GM04503 (cell line): ENCODE results near the gene NLRP13.

Experiments
- DNase-seq: peaks from one replicate; pipeline ENCODE4 v3.0.0-alpha.2; 2012; ENCODE audit warnings: low read depth

Gene NLRP13

GRCh38 chr19:55901369-55902079, 30.6 kb downstream of the NLRP13 start:
- no peak for DNase-seq

GRCh38 chr19:55898911-55899310, 33.2 kb downstream of the NLRP13 start:
- DNase-seq = no peak

- DNase-seq = no peak
Measured at GRCh38 chr19:55882626-55883025, 49.5 kb downstream of the NLRP13 start.

- DNase-seq = no peak
Measured at GRCh38 chr19:55877211-55877610, 54.9 kb downstream of the NLRP13 start.

- DNase-seq = no peak
Measured at GRCh38 chr19:55870736-55871135, 61.4 kb downstream of the NLRP13 start.

GRCh38 chr19:55867101-55867500, 65.0 kb downstream of the NLRP13 start:
- no peak for DNase-seq

- no peak for DNase-seq
Measured at GRCh38 chr19:55866521-55866920, 65.6 kb downstream of the NLRP13 start.

- DNase-seq = no peak
Measured at GRCh38 chr19:55858969-55859368, 73.2 kb downstream of the NLRP13 start.

- no peak for DNase-seq
Measured at GRCh38 chr19:55858401-55858800, 73.7 kb downstream of the NLRP13 start.

GRCh38 chr19:55857974-55858373, 74.2 kb downstream of the NLRP13 start:
- DNase-seq = no peak

GRCh38 chr19:55857149-55857548, 75.0 kb downstream of the NLRP13 start:
- no peak for DNase-seq

- no peak for DNase-seq
Measured at GRCh38 chr19:55855160-55855559, 77.0 kb downstream of the NLRP13 start.
